ENCODE measurements around the gene BUD23.
A peak's percentile ranks its signal among the peaks of the same experiment; 100 is the strongest.
"Not testable (repeated sequence)": the region's sequence is repeated elsewhere in the genome, so short reads cannot be mapped to it uniquely, and the experiment has no call there.

Gene BUD23

DNA sequence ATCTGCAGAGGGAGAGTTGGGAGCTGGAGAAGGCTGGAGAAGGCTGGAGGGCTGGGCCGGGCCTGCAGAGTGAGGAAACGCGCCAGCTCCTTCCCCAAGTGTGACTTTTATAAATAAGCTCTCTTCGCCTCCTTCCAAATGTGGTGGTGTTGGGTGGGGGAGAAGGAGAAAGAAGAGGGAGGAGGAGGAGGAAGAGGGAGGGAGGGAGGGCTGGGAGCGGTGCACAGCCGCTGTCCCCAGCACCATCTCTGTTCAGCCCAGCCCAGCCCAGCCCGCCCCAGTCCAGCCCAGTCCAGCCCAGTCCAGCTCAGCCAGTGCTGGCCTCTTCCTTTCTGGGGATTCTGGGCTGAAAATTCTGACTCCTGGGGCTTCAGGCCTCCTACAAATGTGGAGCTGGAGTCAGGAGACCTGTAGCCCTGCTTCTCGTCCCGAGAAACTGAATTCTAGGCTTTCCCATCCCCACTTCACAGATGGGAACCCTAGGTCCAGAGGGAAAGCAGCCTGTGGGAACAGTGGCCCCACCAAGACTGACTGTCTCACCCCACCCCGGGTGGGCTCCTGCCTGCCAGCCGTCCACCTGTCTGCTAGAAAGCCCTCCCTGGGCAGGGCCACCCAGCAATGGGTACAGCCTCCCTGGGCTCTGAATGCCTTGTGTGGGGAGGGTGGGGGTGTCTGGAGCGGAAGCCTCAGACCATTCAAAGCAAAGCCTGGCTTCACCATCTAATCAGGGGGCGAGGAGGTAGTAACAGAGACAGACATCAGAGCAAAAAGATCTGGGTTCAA lies 33.8 kb downstream of the BUD23 start:
- no peak for DNase-seq (ENCODE audit: insufficient read length, low spot score)
- no peak for FAIRE-seq

DNA sequence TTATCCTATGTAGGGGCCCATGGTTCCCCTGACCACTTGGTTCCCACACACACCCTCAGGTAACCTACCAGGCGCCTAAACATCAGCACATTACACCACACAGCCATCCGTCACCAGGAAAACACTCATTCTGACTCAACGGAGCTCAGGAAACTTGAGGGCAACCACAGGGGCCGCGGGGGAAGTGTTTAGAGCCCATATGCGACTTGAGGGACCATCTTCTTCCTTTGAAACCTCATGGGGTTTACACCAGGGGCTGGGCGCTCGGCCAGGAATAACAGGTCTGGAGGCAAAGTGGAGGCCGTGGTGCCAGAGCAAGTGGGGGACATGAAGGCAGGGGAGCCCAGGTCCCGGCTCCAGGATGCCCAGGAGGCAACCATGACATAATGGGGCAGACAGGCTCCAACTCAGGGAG lies 34.6 kb downstream of the BUD23 start:
- DNase-seq (ENCODE audit: insufficient read length, low spot score), result no peak
- FAIRE-seq, result no peak

DNA sequence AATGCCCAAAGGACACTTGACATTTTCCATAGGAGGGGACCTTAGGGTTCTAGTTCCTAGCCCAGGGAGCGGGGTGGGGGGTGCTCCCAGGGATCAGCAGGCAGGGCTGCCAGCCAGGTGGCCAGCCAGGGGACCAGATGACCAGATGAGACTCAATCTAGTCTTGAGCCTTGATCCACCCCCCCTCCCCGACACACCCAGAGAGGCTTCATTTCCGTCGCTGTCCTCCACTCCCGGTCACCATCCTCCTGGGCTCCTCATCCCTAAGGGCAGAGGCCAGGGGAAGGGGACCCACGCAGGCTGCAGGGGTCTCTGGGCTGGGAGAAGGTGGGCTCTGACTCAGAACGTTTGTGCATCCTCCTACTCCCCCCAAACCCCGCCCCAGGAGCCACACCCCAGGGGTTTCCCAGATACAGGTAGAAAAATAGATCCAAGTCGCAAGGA lies 35.1 kb downstream of the BUD23 start:
- no peak for FAIRE-seq
- no peak for DNase-seq (ENCODE audit: insufficient read length, low spot score)

DNA sequence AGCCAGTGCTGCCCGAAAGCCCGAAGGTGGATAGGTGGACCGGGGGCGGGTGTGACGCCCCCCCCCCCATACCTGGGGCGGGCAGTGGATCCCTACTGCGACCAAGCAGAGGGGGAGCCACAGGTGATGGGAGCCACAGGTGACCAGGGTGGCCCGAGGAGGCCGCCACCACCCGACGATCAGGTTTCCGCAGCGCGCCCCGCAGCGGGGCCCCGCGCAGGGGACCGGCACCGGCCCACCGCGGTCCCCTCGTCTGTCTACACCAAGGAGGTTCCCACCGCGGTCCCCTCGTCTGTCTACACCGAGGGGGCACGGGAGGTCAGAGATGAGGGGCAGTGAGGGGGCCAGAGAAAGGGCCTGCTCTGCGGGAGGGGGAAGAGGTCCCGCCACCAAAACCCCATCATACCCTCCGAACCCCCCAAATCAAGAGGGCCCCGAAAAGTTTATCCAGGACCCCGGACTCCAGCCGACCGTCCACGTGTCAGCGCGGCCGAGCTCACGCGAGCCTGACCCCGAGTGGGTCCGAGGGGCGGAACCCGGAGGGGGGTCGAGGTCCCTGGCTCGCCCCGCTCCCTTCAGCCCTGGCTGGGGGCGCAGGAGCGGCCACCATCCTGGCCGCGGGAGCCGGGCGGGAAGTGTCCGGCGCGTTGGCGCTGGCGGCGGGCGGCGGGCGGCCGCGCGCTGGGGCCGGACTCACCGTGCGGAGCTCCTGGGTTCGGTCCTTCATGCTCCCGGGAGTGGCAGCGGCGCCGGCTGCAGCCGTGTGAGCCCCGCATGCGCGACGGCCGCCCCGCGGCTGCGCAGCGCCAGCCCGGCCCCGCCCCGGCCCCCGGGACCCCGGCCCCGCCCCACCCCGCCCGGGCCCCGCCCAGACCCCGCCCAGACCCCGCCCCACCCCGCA lies 35.8 kb downstream of the BUD23 start, which contains the start of gene STX1A:
Gene STX1A (minus strand): TSS at position 765 of the 901 bp plus-strand sequence. CDS start 38 bp downstream, at position 727.
- FAIRE-seq (no peak), DNase-seq (ENCODE audit: insufficient read length, low spot score) (peak; percentile 75)

DNA sequence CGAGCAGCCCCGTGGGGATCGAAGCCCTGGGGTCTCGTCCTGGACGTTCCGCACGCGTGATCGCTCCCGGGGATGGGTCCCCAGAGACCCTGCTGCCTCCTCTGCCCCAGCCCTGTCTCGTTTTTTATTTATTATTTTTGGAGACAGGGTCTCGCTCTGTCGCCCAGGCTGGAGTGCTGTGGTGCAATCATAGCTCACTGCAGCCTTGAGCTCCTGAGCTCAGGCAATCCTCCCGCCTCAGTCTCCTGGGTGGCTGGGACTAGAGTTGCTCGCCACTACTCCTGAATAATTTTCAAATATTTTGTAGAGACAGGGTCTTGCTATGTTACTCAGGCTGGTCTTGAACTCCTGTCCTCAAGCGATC lies 36.4 kb downstream of the BUD23 start:
- FAIRE-seq (no peak), DNase-seq (ENCODE audit: insufficient read length, low spot score) (no peak)

- DNase-seq (ENCODE audit: insufficient read length, low spot score); FAIRE-seq: not testable (repeated sequence)
These were observed 37.0 kb downstream of the BUD23 start for GRCh38 chr7:73720443-73720842.

GRCh38 chr7:73721377-73721817 lies 38.0 kb downstream of the BUD23 start:
- DNase-seq (ENCODE audit: insufficient read length, low spot score), result no peak
- FAIRE-seq, result no peak

- not testable (repeated sequence) for DNase-seq (ENCODE audit: insufficient read length, low spot score); FAIRE-seq
These were observed 38.8 kb downstream of the BUD23 start for GRCh38 chr7:73722182-73722581.

DNA sequence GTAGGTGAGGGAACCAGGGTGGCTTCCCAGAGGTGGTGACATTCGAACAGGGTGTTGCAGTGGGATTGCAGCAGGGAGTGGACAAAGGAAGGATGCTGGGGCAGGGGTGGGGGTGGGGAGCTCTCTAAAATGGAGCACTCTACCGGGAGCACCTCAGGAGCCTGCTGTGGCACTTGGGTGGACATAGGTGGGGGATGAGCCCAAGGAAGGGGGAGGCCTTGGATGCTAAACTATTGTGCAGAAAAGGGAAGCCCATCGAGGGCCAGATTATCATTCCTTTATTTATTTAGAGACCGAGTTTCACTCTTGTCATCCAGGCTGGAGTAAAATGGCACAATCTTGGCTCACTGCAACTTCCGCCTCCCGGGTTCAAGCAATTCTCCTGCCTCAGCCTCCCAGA lies 39.4 kb downstream of the BUD23 start:
- DNase-seq (ENCODE audit: insufficient read length, low spot score), result no peak
- FAIRE-seq, result no peak

GRCh38 chr7:73723813-73724212 lies 40.4 kb downstream of the BUD23 start:
- no peak for FAIRE-seq
- no peak for DNase-seq (ENCODE audit: insufficient read length, low spot score)

GRCh38 chr7:73726083-73726466 lies 42.7 kb downstream of the BUD23 start:
- DNase-seq (ENCODE audit: insufficient read length, low spot score), result no peak
- peak; percentile 20 for FAIRE-seq

- DNase-seq (ENCODE audit: insufficient read length, low spot score) (no peak), FAIRE-seq (no peak)
These were observed 44.6 kb downstream of the BUD23 start for GRCh38 chr7:73727952-73728351.

DNA sequence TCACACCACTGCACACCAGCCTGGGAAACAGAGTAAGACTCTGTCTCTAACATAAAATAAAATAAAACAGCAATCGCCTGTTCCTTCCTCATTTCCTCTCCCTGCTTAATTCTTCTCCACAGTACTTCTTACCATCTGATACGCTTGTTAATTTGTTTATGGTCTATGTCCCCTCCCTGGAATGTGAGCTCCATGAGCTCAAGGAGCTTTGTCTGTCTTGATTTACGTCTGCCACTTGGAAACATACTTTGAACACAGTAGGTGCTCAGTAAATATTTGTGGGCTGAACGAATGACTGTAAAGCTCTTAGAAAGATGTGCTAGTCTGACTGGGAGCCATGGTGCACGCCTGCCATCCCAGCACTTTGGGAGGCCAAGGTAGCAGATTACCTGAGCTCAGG lies 45.2 kb downstream of the BUD23 start:
- DNase-seq (ENCODE audit: insufficient read length, low spot score) (no peak), FAIRE-seq (no peak)

GRCh38 chr7:73730485-73730884 lies 47.1 kb downstream of the BUD23 start:
- DNase-seq (ENCODE audit: insufficient read length, low spot score) (no peak), FAIRE-seq (no peak)

- DNase-seq (ENCODE audit: insufficient read length, low spot score), result no peak
- no peak for FAIRE-seq
These were observed 49.0 kb downstream of the BUD23 start for GRCh38 chr7:73732397-73732796.

GRCh38 chr7:73734619-73735527 lies 51.5 kb downstream of the BUD23 start:
- DNase-seq (ENCODE audit: insufficient read length, low spot score), result no peak
- no peak for FAIRE-seq

DNA sequence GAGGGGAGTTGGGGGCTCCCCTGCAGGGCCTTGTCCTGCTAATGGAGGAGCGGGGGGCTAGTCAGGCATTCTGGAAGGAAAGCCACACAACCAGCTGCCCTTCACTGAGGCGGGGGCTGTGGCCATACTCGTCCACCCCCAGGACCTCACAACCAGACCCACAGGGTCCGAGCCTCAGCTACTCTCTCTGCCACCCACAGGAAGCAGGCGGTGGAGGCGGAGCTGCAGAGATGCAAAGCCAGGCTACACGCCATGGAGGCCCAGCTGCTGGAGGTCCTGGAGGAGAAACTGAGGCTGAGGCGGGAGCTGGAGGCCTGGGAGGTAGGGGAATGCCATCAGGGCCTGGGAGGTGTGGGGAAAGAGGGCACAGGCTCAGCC lies 52.1 kb downstream of the BUD23 start:
- FAIRE-seq, result no peak
- DNase-seq (ENCODE audit: insufficient read length, low spot score), result no peak

GRCh38 chr7:73736885-73737284 lies 53.5 kb downstream of the BUD23 start:
- DNase-seq (ENCODE audit: insufficient read length, low spot score), result no peak
- no peak for FAIRE-seq

DNA sequence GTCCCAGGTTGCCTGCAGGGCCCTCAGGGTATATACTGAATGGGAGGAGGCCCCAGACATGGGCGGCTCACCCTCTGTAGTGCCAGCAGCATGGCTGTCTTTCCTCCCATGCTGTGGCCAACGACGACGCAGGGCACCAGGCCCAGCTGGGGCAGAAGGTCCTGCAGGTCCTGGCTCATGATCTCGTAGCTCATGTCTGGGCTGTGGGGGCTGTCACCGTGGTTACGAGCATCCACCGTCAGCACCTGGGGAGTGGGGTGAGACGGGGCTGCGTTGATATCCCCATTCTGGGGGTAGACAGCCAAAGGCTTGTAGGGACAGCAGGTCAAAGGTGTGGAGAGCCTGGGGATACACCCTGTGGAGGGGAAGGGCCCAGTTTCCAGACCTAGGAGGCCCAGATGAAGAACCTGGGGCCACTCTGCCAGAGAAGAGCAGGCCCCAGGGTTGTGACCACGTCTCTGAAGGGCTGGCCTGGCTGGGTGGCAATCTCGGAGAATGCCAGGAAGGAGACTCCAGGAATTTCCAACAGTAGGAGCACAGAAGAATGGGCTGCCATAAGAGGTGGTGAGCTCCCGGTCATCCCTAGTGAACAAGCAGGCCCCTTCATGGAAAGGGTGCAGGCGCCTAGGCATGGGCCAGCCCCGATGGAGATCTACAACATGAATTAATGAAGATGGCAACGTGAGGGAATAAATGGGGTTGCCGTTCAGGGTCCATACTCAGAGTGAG lies 54.3 kb downstream of the BUD23 start:
- FAIRE-seq (no peak), DNase-seq (ENCODE audit: insufficient read length, low spot score) (no peak)

GRCh38 chr7:73738220-73738611 lies 54.8 kb downstream of the BUD23 start:
- DNase-seq (ENCODE audit: insufficient read length, low spot score), result no peak
- no peak for FAIRE-seq
